HG03558 (cell line): ENCODE results near the gene ERVMER34-1.

Source experiments
- ATAC-seq: cut with Tn5 transposase; IDR thresholded peaks from one replicate; pipeline ENCODE4 v1.9.1; 2021; ENCODE audit warnings: moderate number of reproducible peaks; ENCODE audit not compliant: unreplicated experiment; ENCODE audit errors: extremely low read depth

Gene ERVMER34-1

DNA sequence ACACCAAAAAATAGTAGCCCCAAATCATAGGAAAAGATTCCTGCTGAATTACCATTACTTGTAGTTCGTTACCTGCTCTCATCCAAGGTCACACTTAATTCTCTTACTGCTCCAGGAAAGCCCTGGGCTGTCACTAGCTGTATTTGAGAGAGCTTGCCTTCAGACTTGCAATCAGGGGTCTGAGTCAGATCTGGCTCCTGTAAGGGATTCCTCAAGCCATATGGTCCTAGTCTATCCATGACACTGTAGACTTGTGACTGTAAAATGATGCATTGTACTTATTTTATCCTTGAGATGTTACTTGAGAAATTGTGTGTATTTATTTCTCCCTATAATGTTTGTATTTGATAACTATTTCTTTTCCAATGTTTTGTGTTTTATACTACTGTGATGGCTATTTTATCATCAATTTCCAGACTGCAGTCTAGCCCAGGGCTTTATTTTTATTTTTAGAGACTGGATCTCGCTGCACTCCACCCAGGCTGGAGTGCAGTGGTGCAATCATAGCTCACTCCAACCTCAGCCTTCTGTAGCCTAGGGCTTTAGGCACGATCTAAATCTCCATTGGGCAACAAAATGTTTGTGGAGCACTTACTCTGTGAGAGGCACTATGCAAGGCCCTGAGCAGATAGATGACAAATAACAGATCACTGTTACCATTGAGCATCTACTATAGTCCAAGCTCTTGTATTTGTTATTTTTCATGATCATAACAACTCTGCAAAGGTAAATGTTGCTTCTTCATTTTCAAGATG is 24.2 kb downstream of the ERVMER34-1 start:
- no peak for ATAC-seq

DNA sequence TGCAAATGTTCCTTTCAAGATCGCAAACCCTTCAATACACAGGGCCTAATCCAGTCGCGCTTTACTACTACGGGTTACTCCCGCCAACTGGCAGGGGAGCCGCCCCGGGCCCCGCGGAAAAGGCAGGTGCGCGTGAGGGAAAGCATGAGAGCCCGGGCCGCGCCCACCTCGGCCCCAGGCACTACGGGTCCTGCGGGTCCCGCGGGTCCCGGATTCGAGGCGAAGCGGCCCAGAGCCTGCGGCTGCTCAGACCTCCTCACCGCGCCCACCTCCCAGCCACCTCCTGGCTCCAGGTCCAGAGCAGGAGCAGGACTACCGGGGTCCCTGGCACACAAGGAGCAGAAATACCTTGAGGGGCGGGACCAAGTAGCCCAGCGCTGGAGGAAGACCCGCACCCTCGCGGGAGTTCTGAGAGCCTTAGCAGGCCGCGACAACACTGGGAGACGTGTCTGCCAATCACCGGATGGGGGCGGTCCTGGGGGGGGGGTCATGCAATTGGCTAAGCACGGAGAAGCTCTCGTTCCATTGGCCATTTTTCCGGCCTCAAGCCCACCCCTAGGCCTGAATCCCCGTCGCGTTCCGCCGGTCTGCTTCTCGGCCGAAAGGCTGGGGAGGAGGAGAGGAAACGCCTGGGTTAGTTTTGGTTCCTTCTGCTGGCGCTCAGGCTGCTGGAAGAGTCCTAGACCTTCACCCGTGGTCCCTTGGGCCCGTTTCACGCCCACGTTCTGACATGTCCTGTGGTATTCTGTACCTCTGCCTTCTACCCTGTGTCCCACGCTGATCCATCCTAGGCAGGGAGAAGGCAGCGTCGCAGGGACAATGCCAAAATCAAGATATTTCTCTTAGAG is 29.0 kb downstream of the ERVMER34-1 start:
- ATAC-seq = peak; percentile 83

- no peak for ATAC-seq
These were observed 33.1 kb downstream of the ERVMER34-1 start for GRCh38 chr4:52718123-52718522.

DNA sequence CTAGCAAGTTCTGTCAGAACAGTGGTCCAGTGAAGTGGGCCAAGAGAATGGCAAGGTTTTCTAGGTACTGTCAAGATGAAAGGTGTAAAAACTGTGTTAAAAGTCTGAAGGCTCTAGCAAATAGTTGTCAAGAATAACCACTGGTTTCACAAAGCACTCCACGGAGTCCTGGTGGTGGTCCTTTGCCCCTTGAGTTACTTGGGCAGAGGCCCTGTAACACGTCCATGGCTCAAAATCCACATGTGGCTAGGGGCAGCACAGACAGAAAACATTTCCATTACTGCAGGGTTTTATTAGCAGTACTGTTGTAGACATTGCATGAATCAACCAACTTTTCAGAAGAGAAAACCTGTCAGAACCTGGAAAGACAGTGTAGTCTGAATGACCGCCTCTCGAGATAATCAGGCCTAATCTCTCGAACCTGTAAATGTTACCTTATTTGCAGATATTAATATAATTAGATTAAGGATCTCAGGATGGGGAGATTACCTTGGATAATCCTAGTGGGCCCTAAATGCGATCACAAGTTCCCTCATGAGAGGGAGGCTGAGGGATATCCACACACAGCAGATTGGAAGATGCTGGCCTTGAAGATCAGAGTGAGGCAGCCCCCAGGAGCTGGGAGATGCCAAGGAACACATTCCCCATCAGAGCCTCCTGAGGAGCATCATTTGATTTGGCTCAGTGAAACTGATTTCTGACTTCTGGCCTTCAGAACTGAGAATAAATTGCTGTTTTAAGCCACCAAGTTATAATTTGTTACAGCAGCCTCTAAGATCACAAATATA is 34.7 kb downstream of the ERVMER34-1 start:
- no peak for ATAC-seq

- no peak for ATAC-seq
These were observed 35.3 kb downstream of the ERVMER34-1 start for GRCh38 chr4:52715914-52716313.

GRCh38 chr4:52715255-52715897 is 35.8 kb downstream of the ERVMER34-1 start:
- ATAC-seq = no peak

DNA sequence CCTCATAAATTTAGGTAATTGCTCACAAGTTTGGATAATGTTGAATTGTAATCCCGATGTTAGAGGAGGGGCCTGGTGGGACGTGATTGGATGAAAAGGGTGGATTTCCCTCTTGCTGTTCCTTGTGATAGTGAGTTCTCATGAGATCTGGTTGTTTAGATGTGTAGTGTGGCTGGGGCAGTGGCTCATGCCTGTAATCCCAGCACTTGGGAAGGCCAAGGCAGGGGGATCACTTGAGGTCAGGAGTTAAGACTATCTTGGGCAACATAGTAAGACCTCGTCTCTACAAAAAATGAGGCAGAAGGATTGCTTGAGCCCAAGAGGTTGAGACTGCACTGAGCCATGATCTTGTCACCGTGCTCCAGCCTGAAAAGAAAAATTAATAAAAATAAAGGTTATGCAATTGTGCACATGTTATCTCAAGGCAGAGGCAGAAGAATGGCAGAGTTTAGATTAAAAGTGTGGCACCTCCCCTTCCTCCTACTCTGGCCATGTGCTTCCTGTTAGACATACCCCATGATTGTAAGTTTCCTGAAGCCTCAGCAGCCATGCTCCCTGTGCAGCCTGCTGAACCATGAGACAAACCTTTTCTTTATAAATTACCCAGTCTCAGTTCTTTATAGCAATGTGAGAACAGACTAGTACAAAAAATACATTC is 36.5 kb downstream of the ERVMER34-1 start:
- no peak for ATAC-seq

GRCh38 chr4:52713456-52713937 is 37.7 kb downstream of the ERVMER34-1 start:
- no peak for ATAC-seq

DNA sequence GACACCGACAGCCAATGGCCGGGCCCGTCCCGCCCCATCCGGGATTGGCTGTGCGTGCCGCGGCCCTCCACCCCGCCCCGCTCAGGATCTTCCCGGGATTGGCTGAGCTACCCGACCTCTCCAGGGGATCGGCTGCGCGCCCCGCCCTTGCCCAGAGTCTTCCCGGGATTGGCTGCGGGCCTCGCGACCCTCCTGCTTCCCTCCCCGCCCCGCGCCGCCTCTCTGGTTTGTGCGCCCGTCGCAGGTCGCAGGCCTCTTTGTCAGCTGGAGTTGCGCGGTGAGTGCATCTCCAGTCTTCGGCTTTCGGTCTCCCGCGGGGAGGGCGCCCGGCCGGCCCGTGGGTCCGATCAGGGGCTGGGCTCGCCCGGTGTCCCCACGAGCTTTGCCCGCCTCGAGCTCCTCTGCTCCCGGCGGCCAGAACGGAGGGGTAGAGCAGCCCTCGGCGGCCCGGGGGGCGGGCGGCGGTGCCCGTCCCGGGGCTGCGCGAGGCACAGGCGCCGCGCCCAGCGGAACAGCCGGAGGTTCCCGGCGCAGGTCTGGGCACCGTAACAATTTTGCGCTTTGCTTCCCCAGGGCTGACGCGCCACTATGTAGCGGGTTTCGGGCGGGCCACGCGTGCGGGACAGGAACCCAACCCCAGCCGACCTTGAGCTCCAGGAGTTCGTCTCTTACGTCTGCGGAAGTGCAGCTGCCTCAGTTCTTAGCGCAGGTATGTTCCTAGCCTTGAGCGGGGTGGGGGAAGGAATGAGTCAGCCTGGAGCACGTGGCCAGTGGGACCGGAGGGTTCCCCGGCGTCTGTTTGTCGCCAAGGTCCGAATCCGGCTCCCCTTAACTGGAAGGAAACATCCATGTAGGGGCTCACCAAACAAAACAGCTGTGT is 38.7 kb downstream of the ERVMER34-1 start:
- ATAC-seq = peak; percentile 85

DNA sequence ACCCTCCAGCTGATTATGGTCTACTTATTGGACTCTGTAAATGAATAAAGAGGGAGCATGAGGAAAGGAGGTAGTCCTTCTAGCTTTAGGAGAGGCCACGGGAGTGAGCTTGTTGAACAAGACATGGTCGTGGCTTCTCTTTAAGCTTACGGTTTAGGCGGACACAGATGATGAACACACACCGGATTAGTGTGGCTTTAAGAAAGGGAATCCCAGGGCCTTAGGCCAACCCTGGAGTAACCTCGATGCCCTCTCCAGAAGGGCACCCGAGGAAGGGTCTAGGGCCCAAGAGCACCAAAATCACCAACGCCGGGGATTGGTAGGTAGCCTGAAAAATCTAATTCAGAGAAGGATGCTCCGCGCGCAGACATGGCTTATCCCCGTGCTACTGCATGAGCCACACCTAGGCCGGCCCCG is 39.4 kb downstream of the ERVMER34-1 start:
- no peak for ATAC-seq

GRCh38 chr4:52711272-52711671 is 40.0 kb downstream of the ERVMER34-1 start:
- no peak for ATAC-seq

DNA sequence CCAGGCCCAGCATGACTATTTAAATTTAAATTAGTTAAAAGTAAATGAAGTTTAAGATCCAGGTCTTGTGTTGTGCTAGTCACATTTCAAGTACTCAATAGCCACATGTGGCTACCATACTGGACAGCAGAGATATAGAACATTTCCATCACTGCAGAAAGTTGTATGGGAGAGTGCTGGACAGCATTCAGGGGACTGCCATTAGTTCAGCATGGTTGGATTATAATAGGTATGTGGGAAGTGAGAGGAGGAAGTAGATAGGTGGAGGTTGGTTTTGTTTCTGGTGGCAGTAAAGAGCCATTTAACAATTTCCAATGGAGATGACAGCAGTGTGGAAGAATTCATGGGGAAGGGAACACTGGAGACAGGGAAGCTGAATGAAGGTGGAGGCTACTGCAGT is 42.1 kb downstream of the ERVMER34-1 start:
- ATAC-seq = no peak

DNA sequence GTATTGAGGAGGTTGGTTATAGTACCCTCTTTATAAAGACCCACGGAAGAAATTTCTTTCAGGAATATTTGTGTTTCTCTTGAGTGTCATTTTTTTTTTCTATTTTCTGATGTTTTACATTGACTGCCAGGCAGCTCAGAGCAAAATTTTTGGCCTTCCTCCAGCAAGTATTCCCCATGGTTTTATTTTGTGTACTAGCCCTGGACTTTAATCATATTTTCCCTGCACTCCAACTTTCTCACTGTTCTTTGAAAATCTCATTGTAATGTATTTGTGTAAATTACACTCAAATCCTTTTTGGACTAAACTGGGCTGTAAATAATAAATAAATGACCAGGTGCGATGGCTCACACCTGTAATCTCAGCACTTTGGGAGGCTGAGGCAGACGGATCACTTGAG is 46.6 kb downstream of the ERVMER34-1 start:
- ATAC-seq = no peak

DNA sequence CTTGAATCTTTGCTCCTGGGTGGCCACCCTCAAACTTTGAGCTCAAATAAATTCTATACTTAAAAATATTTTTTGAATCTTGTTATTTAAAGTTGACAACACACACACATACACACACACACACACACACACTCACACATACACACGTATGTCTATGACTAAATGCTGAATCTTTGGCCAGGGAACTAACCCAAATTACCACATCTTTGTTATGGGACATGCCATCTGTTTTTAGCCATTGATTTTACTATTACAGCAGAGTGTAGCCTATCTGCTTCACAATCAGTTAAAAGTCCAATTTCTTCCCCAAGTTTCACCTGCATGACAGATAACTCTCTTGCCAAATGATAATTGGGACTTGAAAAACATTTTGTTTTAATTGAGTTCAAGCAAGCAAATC is 47.1 kb downstream of the ERVMER34-1 start:
- ATAC-seq = no peak

DNA sequence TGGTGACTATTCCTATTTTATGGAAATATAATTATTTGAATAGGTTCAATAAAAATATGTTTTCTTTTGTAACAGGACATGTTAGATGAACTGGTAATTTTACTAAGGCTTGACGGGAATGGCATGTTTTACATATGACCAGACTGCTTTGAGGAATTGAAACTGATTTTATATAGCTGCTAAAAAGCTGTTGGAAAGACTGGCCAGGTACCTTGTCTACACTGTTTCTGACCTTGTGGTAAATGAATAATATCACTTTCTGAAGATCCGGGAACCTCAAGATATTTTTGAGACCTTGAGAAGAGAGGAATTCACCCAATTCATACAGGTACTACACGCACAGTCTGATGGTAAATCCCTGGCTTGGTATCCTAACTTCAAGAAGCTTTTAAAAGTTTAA is 50.0 kb downstream of the ERVMER34-1 start:
- ATAC-seq = peak; percentile 85

- ATAC-seq = no peak
These were observed 56.3 kb downstream of the ERVMER34-1 start for GRCh38 chr4:52694936-52695335.

DNA sequence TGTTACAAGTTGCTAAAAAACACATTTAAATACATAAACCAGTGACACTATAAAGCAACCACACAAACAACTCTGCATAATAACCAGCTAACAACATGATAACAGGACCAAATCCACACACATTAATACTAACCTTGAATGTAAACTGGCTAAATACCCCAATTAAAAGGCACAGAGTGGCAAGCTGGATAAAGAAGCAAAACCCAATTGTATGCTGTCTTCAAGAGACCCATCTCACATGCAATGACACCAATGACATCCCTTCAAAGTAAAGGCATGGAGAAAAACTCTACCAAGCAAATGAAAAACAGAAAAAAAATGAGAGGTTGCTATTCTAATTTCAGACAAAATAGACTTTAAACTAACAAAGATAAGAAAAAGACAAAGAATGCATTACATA is 57.7 kb downstream of the ERVMER34-1 start:
- no peak for ATAC-seq
